Nephron progenitor cell (in vitro differentiated cells): ENCODE measurements around the gene RASAL2.

Source experiments
- DNase-seq: peaks from one replicate; pipeline ENCODE4 v3.0.0; 2021
- H3K27ac Mint-ChIP-seq: 2 replicates; pipeline ENCODE4 v1.8.0; 2021; ENCODE audit warnings: mild to moderate bottlenecking, moderate library complexity, mixed read lengths
- H3K27me3 Mint-ChIP-seq: 2 replicates; pipeline ENCODE4 v1.8.0; 2021; ENCODE audit warnings: mild to moderate bottlenecking, low read depth, mixed read lengths; ENCODE audit not compliant: poor library complexity
- H3K36me3 Mint-ChIP-seq: 2 replicates; pipeline ENCODE4 v1.8.0; 2021; ENCODE audit warnings: low read depth, mixed read lengths
- H3K4me1 Mint-ChIP-seq: 2 replicates; pipeline ENCODE4 v1.8.0; 2021; ENCODE audit warnings: mixed read lengths
- H3K4me3 Mint-ChIP-seq: 2 replicates; pipeline ENCODE4 v1.8.0; 2021; ENCODE audit warnings: mild to moderate bottlenecking, moderate library complexity, mixed read lengths
- H3K9me3 Mint-ChIP-seq: 2 replicates; pipeline ENCODE4 v1.8.0; 2021; ENCODE audit warnings: mild to moderate bottlenecking, moderate library complexity, mixed read lengths
- TF ChIP-seq, protein P1 (sequence below): fragments of 200-600 bp; sonication (generic); IDR thresholded peaks from 2 replicates; pipeline ENCODE4 v1.5.0; 2021; ENCODE audit warnings: antibody characterized with exemption

Gene RASAL2

DNA sequence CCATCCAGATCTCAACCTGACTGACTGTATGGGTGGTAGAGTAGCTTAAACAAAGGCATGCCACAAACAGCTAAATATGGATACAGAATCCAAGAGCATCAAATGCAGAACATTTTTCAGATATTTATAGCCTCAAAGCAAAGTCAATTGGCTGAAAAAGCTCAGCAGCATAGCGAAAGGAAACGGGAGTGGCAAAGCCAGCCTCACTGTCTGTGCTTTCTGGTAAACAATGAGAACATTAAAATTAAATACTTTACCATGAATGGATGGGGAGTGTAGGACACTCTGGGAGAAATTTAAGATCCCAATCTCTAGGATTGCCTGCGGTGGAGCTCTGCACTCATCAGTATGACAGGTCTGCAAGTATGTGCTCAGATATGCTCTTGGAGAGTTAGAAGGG, 4.4 kb downstream of the RASAL2 start:
- no peak for DNase-seq
- Mint-ChIP-seq H3K4me1 (peaks cover 44% of the 10 kb centered on the region), H3K9me3 (no peaks in the 10 kb centered on the region), H3K27me3 (peaks cover 4% of the 10 kb centered on the region), H3K4me3 (no peak overlapping the region), H3K27ac (no peak overlapping the region), H3K36me3 (no peaks in the 10 kb centered on the region)
- TF ChIP-seq, protein P1, sequence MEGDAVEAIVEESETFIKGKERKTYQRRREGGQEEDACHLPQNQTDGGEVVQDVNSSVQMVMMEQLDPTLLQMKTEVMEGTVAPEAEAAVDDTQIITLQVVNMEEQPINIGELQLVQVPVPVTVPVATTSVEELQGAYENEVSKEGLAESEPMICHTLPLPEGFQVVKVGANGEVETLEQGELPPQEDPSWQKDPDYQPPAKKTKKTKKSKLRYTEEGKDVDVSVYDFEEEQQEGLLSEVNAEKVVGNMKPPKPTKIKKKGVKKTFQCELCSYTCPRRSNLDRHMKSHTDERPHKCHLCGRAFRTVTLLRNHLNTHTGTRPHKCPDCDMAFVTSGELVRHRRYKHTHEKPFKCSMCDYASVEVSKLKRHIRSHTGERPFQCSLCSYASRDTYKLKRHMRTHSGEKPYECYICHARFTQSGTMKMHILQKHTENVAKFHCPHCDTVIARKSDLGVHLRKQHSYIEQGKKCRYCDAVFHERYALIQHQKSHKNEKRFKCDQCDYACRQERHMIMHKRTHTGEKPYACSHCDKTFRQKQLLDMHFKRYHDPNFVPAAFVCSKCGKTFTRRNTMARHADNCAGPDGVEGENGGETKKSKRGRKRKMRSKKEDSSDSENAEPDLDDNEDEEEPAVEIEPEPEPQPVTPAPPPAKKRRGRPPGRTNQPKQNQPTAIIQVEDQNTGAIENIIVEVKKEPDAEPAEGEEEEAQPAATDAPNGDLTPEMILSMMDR: no peak

DNA sequence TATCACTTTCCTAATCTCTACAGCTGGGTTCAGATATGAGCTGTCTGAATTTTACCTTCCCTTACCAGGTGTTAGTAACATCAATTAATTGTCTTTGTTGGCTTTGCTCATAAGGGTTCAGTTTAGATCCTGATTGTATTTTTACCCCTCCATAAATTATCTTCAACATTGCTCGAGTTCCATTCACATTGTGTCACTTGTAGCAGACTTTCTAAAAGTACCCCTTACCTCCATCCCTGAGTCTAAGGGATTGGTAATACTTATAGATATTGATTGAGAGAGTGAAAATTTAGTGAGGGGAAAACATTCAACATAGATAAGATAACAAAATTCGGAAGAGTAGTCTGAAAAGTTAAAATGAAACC, 7.3 kb downstream of the RASAL2 start:
- H3K4me1 Mint-ChIP-seq: peaks cover 23% of the 10 kb centered on the region
- H3K27me3 Mint-ChIP-seq: no peaks in the 10 kb centered on the region
- no peaks in the 10 kb centered on the region for H3K36me3 Mint-ChIP-seq
- TF ChIP-seq, protein P1: no peak
- no peak for DNase-seq
- no peak overlapping the region for H3K27ac Mint-ChIP-seq
- H3K4me3 Mint-ChIP-seq: no peak overlapping the region
- no peaks in the 10 kb centered on the region for H3K9me3 Mint-ChIP-seq

DNA sequence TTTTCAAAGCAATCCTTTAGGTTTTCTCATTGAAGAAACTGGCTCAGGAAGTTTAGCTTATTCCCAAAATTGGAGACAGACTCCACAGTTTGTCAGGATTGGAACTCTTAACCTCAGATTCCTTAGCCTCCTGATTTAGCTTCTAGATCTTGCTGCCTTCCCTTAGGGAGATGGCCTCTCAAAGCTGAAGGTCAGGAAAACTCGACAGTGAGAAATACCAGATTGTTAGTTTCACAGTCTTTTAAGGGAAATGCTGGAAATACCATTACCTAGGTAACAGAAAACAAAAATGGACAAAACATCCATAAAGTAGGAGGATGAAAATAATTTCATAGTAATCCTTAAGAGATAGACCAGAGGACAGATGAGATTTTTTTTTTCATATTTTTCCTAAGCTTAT, 7.8 kb downstream of the RASAL2 start:
- TF ChIP-seq, protein P1: no peak
- Mint-ChIP-seq H3K9me3 (no peaks in the 10 kb centered on the region), H3K36me3 (no peaks in the 10 kb centered on the region), H3K4me3 (no peak overlapping the region), H3K27me3 (no peaks in the 10 kb centered on the region), H3K27ac (no peak overlapping the region), H3K4me1 (peaks cover 19% of the 10 kb centered on the region)
- no peak for DNase-seq

DNA sequence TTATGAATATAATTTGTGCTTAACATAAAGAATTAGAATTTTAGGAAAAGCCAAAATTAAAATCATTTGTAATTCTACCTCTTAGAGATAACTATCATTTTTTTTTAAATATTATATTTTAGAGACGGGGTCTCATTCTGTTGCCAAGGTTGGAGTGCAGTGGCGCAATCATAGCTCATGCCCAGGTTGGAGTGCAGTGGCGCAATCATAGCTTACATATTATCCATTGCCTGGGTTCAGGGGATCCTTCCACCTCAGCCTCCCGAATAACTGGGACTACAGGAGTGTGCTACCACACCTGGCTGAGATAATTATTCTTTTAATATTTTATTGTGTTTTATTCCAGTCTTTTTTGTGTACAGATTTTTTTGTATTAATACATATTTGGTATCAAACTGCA, 8.3 kb downstream of the RASAL2 start:
- Mint-ChIP-seq H3K27me3 (no peaks in the 10 kb centered on the region), H3K4me1 (peaks cover 17% of the 10 kb centered on the region), H3K36me3 (no peaks in the 10 kb centered on the region), H3K9me3 (no peaks in the 10 kb centered on the region), H3K4me3 (no peak overlapping the region), H3K27ac (no peak overlapping the region)
- TF ChIP-seq, protein P1: no peak
- no peak for DNase-seq

DNA sequence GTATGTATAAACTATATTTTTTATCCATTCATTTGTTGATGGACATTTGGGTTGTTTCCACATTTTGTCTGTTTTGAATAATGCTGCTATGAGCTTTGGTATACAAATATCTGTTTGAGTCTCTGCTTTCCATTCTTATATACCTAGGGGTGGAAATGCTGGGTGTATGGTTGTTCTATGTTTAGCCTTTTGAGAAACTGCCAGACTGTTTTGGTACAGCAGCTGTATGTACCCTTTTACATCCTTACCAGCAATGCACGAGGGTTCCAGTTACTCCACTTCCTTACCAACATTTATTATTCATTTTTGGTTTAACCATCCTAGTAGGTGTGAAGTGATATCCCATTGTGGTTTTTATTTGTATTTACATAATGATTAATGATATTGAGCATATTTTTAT, 13.9 kb downstream of the RASAL2 start:
- TF ChIP-seq, protein P1: no peak
- Mint-ChIP-seq H3K4me1 (no peaks in the 10 kb centered on the region), H3K36me3 (no peaks in the 10 kb centered on the region), H3K27ac (no peak overlapping the region), H3K27me3 (no peaks in the 10 kb centered on the region), H3K9me3 (no peaks in the 10 kb centered on the region), H3K4me3 (no peak overlapping the region)
- no peak for DNase-seq

DNA sequence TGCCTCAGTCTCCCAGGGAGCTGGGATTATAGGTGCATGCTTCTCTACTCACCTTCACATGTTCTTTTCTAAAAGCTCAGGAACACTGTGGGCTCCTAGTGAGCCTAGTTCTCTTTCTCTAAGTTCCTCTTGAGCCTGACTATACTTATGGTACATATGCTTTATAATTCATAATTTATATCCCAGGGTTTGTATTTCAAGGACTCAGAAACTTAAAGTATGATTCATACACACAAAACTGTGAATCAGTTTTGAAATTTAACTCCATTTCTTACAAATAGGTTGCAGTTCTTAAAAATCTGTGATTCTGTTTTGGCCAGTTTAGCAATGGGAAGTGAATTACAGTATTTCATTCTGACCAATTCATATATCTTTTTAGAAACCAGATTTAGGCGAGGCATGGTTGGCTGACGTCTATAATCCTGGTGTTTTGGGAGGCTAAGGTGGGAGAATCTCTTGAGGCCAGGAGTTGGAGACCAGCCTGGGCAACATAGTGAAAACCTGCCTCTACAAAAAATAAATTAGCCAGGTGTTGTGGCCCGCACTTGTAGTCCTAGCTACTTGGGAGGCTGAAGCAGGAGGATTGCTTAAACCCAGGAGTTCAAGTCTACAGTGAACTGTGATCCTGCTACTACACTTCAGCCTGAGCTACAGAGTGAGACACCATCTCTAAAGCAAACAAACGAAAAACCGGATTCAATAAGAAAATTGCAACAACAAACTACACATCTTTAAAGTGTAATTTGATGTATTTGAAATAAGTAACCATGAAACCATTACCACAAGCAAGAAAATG, 15.6 kb downstream of the RASAL2 start:
- Mint-ChIP-seq H3K4me3 (no peak overlapping the region), H3K36me3 (no peaks in the 10 kb centered on the region), H3K27ac (peak overlapping the region; percentile 39), H3K9me3 (no peaks in the 10 kb centered on the region), H3K4me1 (no peaks in the 10 kb centered on the region), H3K27me3 (no peaks in the 10 kb centered on the region)
- TF ChIP-seq, protein P1: no peak
- no peak for DNase-seq
